Endothelial cell of umbilical vein (primary cell): Measurements from ENCODE around the gene CHRNE. TPM values are rescaled to one million over a fixed set of nuclear protein-coding genes. Genes with fewer than 3 reads are reported as not detected.

ENCODE experiments used
- BruUV-seq: library from RNA; stranded (reverse); fragments of 400-500 nt; replicated peaks from 2 replicates; lab custom pipeline; 2021; lab: Mats Ljungman, UMichigan
- CTCF ChIA-PET: fragments of 300-600, 350-600 bp; sonication (Branson Sonifier 250); formaldehyde crosslinking; loops from one replicate; lab custom pipeline; 2021; ENCODE audit warnings: antibody characterized with exemption, inconsistent platforms; lab: Charles Lee
- POLR2A ChIA-PET: fragments of 300-600, 350-600 bp; sonication (Branson Sonifier 250); formaldehyde crosslinking; loops from one replicate; lab custom pipeline; 2021; ENCODE audit warnings: antibody characterized with exemption, inconsistent platforms; lab: Charles Lee
- DNase-seq: peaks from one replicate; pipeline ENCODE4 v3.0.0-alpha.2; 2011; ENCODE audit warnings: low read depth, low spot score
- FAIRE-seq: peaks from 2 replicates; lab custom pipeline; 2011; peaks lifted over from hg19 to GRCh38; lab: Jason Lieb, UNC
- H2AFZ ChIP-seq: 2 replicates; pipeline ENCODE4 v1.6.0; 2012; ENCODE audit warnings: low read depth, low read length, control low read depth, inconsistent platforms
- H3K27ac ChIP-seq: 2 replicates; pipeline ENCODE4 v1.5.1; 2011; ENCODE audit warnings: low read depth, mild to moderate bottlenecking, control low read depth, low read length, moderate library complexity; ENCODE audit not compliant: insufficient read depth
- H3K27me3 ChIP-seq, 2 experiments: 2 replicates each; pipeline versions ENCODE4 v1.6.0 to v1.6.1; 2011; ENCODE audit warnings: low read length in 2 of 2, mixed read lengths in 1 of 2; ENCODE audit not compliant: control insufficient read depth in 2 of 2, insufficient read depth in 2 of 2
- H3K36me3 ChIP-seq, 2 experiments: 2 replicates in 1 of 2; 3 replicates in 1 of 2; pipeline ENCODE4 v1.5.1; 2011; ENCODE audit warnings: low read length in 2 of 2, mild to moderate bottlenecking in 1 of 2, moderate library complexity in 1 of 2; ENCODE audit not compliant: control insufficient read depth in 2 of 2, insufficient read depth in 2 of 2; ENCODE audit errors: extremely low read depth in 1 of 2
- H3K4me1 ChIP-seq: 3 replicates; pipeline ENCODE4 v1.5.1; 2011; ENCODE audit warnings: mild to moderate bottlenecking, low read length; ENCODE audit not compliant: control insufficient read depth, insufficient read depth; ENCODE audit errors: extremely low read depth
- H3K4me2 ChIP-seq: 2 replicates; pipeline ENCODE4 v1.6.1; 2011; ENCODE audit warnings: low read length, control low read depth, mixed read lengths; ENCODE audit not compliant: insufficient read depth
- H3K4me3 ChIP-seq, 3 experiments: fragments of 200-600 bp in 1 of 3; sonication (generic), shearing (Covaris generic) in 1 of 3; replicated peaks in 1 of 3; 2 replicates each; pipeline ENCODE4 v1.5.1; 2011 to 2016; ENCODE audit warnings: control low read depth in 3 of 3, low read length in 3 of 3, mild to moderate bottlenecking in 2 of 3, inconsistent platforms in 1 of 3, low read depth in 1 of 3, moderate library complexity in 1 of 3; ENCODE audit not compliant: insufficient read depth in 1 of 3
- H3K79me2 ChIP-seq: 2 replicates; pipeline ENCODE4 v1.6.0; 2012; ENCODE audit warnings: low read length, inconsistent platforms; ENCODE audit not compliant: control insufficient read depth, insufficient read depth
- H3K9ac ChIP-seq: replicated peaks from 2 replicates; pipeline ENCODE3; 2011; ENCODE audit warnings: low read length, control low read depth; ENCODE audit not compliant: insufficient read depth; ENCODE audit errors: extremely low read depth
- H3K9me1 ChIP-seq: replicated peaks from 3 replicates; pipeline ENCODE4 v1.6.0; 2011; ENCODE audit warnings: mild to moderate bottlenecking, low read length; ENCODE audit not compliant: control insufficient read depth, insufficient read depth; ENCODE audit errors: extremely low read depth
- H3K9me3 ChIP-seq: replicated peaks from 2 replicates; pipeline ENCODE4 v1.5.1; 2012; ENCODE audit warnings: low read length, inconsistent platforms; ENCODE audit not compliant: control insufficient read depth, insufficient read depth
- H4K20me1 ChIP-seq: replicated peaks from 2 replicates; pipeline ENCODE3; 2011; ENCODE audit warnings: mild to moderate bottlenecking, low read length; ENCODE audit not compliant: control insufficient read depth, insufficient read depth; ENCODE audit errors: extremely low read depth
- CTCF ChIP-seq, 2 donors: IDR thresholded peaks; 1 replicate in 1 of 2; 2 replicates in 1 of 2; pipeline ENCODE4 v1.5.1; 2011; ENCODE audit warnings: low read length in 2 of 2, mild to moderate bottlenecking in 2 of 2, moderate library complexity in 2 of 2, control low read depth in 1 of 2, inconsistent platforms in 1 of 2, low read depth in 1 of 2; ENCODE audit not compliant: insufficient read depth in 1 of 2; ENCODE audit errors: extremely low read depth in 1 of 2
- EZH2 ChIP-seq: IDR thresholded peaks from 2 replicates; pipeline ENCODE4 v1.6.1; 2012; ENCODE audit warnings: borderline replicate concordance, low read depth, mild to moderate bottlenecking, moderate library complexity, low read length, inconsistent platforms; ENCODE audit not compliant: severe bottlenecking
- FOS ChIP-seq: IDR thresholded peaks from 2 replicates; pipeline ENCODE4 v1.6.1; 2011; ENCODE audit warnings: mild to moderate bottlenecking, low read length, moderate library complexity, borderline replicate concordance; ENCODE audit not compliant: insufficient read depth
- GATA2 ChIP-seq: IDR thresholded peaks from 2 replicates; pipeline ENCODE4 v1.7.0; 2011; ENCODE audit warnings: low read depth, mild to moderate bottlenecking, moderate library complexity, mixed read lengths, low read length; ENCODE audit not compliant: insufficient read length, insufficient read depth
- JUN ChIP-seq: IDR thresholded peaks from 2 replicates; pipeline ENCODE4 v1.6.1; 2011; ENCODE audit warnings: borderline replicate concordance, low read depth; ENCODE audit not compliant: insufficient read length, insufficient read depth
- MYC ChIP-seq: IDR thresholded peaks from one replicate; pipeline ENCODE4 v1.6.1; 2011; ENCODE audit warnings: mild to moderate bottlenecking, low read depth, low read length
- POLR2A ChIP-seq: IDR thresholded peaks from 2 replicates; pipeline ENCODE4 v1.6.1; 2012; ENCODE audit warnings: low read depth, mild to moderate bottlenecking, control low read depth, low read length
- POLR2AphosphoS5 ChIP-seq: IDR thresholded peaks from 2 replicates; pipeline ENCODE4 v1.6.1; 2012; ENCODE audit warnings: low read depth, mild to moderate bottlenecking, control low read depth, low read length, moderate library complexity; ENCODE audit not compliant: insufficient read depth
- dilution Hi-C: fragments of 300-500 bp; cut with MboI; formaldehyde crosslinking; loops from one replicate; pipeline ENCODE4 v1.15.0; 2019; ENCODE audit warnings: low sequenced_read_pairs; ENCODE audit not compliant: extremely low pct_ligation_motif_present
- intact Hi-C: fragments of 100-400 bp; cut with micrococcal nuclease; formaldehyde crosslinking; loops from one replicate; pipeline ENCODE4 v1.10.0; 2022
- polyA plus RNA-seq, 4 experiments: library from polyadenylated mRNA; depleted of rRNA in 3 of 4; stranded (reverse) in 3 of 4; unstranded in 1 of 4; fragments of >200 nt; gene quantifications; 2 replicates each; pipeline versions ENCODE4 v1.2.1 to v1.2.3, GENCODE V29; 2011 to 2012; ENCODE audit warnings: missing spikeins in 1 of 4
- total RNA-seq: library from RNA; stranded (reverse); gene quantifications from 2 replicates; pipeline ENCODE4 v1.2.3, GENCODE V29; 2021
- TF ChIP-seq, protein P1 (sequence below): IDR thresholded peaks from 2 replicates; pipeline ENCODE4 v1.6.1; 2011; ENCODE audit not compliant: insufficient read depth, insufficient read length

The CHRNE gene
- total and polyA plus RNA-seq, 2 donors (not counting 3 experiments of a cell fraction or from before 2014, with no cell fraction given): 0.84 to 1.1 TPM

- Histone ChIP-seq H3K79me2 (peaks cover 38% of the 10 kb centered on the region), H3K36me3 (peaks cover 7 to 13% of the 10 kb centered on the region in 2 experiments), H4K20me1 (no peaks in the 10 kb centered on the region), H3K4me1 (peaks cover 45% of the 10 kb centered on the region), H3K9me1 (no peaks in the 10 kb centered on the region), H2AFZ (peak overlapping the region; percentile 49), H3K27me3 (no peaks in the 10 kb centered on the region), H3K9me3 (no peaks in the 10 kb centered on the region), H3K4me3 (peak overlapping the region; percentile 7 to 99 (median 81)), H3K27ac (peak overlapping the region; percentile 90), H3K9ac (peak overlapping the region; percentile 58), H3K4me2 (peak overlapping the region; percentile 88)
- intact Hi-C loops: loop anchor here (2.0 kb wide), 1 partner anchor 41 kb away; no protein-coding TSS in a partner anchor
- POLR2A ChIA-PET: interaction anchor here (3.1 kb wide), 1 partner anchor 18 kb away, joined by 15 read pairs; the partner anchor contains the start of gene SPAG7
- CTCF ChIA-PET: interaction anchor here (1.5 to 2.8 kb wide), 2 partner anchors 18 to 41 kb away, joined by 5 to 12 read pairs; partner anchors contain the start of gene SPAG7
- DNase-seq: peak; percentile 42
- peak; percentile 42 for TF ChIP-seq POLR2AphosphoS5
- TF ChIP-seq CTCF (IDR thresholded peaks at IDR 0.05; ENCODE audit: extremely low read depth in 1 of 2, insufficient read depth in 1 of 2, low read depth in 1 of 2, low read length in 2 of 2): no peak
- no peak for TF ChIP-seq GATA2
- TF ChIP-seq FOS: peak; percentile 33
- TF ChIP-seq EZH2: no peak
- TF ChIP-seq, protein P1, sequence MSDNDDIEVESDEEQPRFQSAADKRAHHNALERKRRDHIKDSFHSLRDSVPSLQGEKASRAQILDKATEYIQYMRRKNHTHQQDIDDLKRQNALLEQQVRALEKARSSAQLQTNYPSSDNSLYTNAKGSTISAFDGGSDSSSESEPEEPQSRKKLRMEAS: no peak
- TF ChIP-seq JUN: no peak
- no peak for TF ChIP-seq MYC
- no peak for TF ChIP-seq POLR2A
- no TSS peak for BruUV-seq
- peak; percentile 62 for FAIRE-seq
- dilution Hi-C loops: no loop called here
Measured at GRCh38 chr17:4949321-4950074, 46.6 kb upstream of the CHRNE start.
